ENCODE measurements around the gene RPL13. TPM values are rescaled to one million over a fixed set of nuclear protein-coding genes. Genes with fewer than 3 reads are reported as not detected.

The RPL13 gene
- 1,000 to 10,000 TPM; 4,239 to 4,547 TPM for total RNA-seq

DNA sequence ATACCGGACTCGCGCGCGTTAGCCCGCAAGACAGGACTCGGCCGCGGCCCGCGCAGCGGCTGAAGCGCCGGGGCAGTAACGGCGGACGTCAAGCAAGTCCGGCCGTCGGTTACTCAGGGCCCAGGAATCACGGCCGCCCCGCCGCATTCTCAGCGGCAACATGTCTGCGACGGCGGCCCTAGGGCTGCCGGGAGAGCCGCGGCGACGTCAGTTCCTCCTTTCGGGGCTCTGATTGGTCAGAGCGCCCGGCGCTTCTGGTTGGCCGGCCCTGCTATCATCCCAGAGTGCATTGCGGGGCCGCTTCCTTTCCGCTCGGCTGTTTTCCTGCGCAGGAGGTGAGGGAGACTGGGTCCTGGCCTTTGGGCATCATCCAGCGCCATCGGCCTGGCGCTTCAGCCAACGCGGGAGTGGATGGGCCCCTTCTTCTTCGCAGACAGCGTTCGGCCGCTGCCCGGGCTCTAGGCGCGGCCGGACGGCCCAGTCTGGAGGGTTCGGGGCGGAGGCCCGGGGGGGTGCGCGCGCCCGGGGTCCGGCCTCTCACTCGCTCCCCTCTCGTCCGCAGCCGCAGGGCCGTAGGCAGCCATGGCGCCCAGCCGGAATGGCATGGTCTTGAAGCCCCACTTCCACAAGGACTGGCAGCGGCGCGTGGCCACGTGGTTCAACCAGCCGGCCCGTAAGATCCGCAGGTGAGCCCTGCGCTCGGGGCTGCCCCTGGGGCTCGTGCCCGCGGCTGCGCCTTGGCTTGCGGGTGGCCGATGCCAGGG, at the start of gene RPL13:
RPL13 (plus strand) TSS at position 305 of the 764 bp plus-strand sequence; CDS start at position 583, 278 bp downstream.
- H3K36me3 ChIP-seq, result peaks cover 56% of the 10 kb centered on the region
- H3K4me3 ChIP-seq, result peak within 1 kb of the TSS; percentile 88 to 89
- H3K27me3 ChIP-seq, result no peaks in the 10 kb centered on the region
- H3K9me3 ChIP-seq, result no peaks in the 10 kb centered on the region
- DNase-seq (ENCODE audit: low spot score), result peak; percentile 96
- H3K27ac ChIP-seq, result peak within 1 kb of the TSS; percentile 92 to 99
- peaks cover 0 to 45% of the 10 kb centered on the region in 2 donors for H3K4me1 ChIP-seq
- TF ChIP-seq, protein P1, sequence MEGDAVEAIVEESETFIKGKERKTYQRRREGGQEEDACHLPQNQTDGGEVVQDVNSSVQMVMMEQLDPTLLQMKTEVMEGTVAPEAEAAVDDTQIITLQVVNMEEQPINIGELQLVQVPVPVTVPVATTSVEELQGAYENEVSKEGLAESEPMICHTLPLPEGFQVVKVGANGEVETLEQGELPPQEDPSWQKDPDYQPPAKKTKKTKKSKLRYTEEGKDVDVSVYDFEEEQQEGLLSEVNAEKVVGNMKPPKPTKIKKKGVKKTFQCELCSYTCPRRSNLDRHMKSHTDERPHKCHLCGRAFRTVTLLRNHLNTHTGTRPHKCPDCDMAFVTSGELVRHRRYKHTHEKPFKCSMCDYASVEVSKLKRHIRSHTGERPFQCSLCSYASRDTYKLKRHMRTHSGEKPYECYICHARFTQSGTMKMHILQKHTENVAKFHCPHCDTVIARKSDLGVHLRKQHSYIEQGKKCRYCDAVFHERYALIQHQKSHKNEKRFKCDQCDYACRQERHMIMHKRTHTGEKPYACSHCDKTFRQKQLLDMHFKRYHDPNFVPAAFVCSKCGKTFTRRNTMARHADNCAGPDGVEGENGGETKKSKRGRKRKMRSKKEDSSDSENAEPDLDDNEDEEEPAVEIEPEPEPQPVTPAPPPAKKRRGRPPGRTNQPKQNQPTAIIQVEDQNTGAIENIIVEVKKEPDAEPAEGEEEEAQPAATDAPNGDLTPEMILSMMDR (IDR thresholded peaks at IDR 0.05), result peak in 1 of 2 donors; percentile 29

GRCh38 chr16:89511374-89511773, 49.1 kb upstream of the RPL13 start:
- Histone ChIP-seq H3K4me1 (peaks cover 0 to 21% of the 10 kb centered on the region in 2 donors), H3K4me3 (no peak overlapping the region), H3K9me3 (no peaks in the 10 kb centered on the region), H3K36me3 (peaks cover 44% of the 10 kb centered on the region), H3K27me3 (no peaks in the 10 kb centered on the region), H3K27ac (no peak overlapping the region)
- DNase-seq (ENCODE audit: low spot score), result no peak
- TF ChIP-seq, protein P1 (IDR thresholded peaks at IDR 0.05), result no peak

DNA sequence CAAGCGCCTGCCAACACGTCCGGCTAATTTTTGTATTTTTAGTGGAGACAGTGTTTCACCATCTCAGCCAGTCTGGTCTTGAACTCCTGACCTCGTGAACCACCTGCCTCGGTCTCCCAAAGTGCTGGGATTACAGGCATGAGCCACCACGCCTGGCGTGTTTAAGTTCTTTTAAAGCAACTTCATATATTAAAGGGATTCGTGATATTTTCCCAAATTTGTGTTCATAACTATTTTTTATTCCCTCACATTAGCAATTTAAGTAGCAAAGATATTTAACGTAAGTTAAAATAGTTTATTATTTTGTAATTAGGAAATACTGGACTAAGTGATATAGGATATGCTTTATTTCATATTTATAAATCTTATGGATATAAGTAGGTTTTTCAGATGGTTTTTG, 48.0 kb upstream of the RPL13 start:
- Histone ChIP-seq H3K9me3 (no peaks in the 10 kb centered on the region), H3K4me1 (peaks cover 0 to 11% of the 10 kb centered on the region in 2 donors), H3K4me3 (no peak overlapping the region), H3K27me3 (no peaks in the 10 kb centered on the region), H3K36me3 (peaks cover 52% of the 10 kb centered on the region), H3K27ac (no peak overlapping the region)
- TF ChIP-seq, protein P1 (IDR thresholded peaks at IDR 0.05), result no peak
- DNase-seq (ENCODE audit: low spot score), result no peak

DNA sequence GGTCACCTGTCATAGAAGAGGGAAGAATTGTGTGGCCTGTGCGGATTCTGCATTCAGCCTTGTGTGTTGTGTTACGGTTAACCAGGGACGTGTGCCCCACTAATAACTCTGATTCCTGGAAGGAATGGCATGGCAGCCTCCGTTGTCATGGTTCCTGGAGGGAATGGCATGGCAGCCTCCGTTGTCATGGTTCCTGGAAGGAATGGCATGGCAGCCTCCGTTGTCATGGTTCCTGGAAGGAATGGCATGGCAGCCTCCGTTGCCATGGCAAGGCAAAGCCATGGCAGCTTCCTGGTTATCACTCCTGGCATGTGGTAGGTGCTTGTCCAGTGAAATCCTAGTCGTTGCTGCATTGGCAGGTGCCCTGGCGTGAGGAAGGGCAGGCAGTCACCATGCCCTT, 43.4 kb upstream of the RPL13 start:
- Histone ChIP-seq H3K27ac (no peak overlapping the region), H3K4me3 (no peak overlapping the region), H3K36me3 (peaks cover 64% of the 10 kb centered on the region), H3K27me3 (no peaks in the 10 kb centered on the region), H3K9me3 (no peaks in the 10 kb centered on the region), H3K4me1 (no peaks in the 10 kb centered on the region)
- DNase-seq (ENCODE audit: low spot score), result no peak
- TF ChIP-seq, protein P1 (IDR thresholded peaks at IDR 0.05), result no peak

GRCh38 chr16:89519881-89520280, 40.6 kb upstream of the RPL13 start:
- peaks cover 0 to 6% of the 10 kb centered on the region in 2 donors for H3K4me1 ChIP-seq
- TF ChIP-seq, protein P1 (IDR thresholded peaks at IDR 0.05), result no peak

More at GRCh38 chr16:89519881-89520280, 40.6 kb upstream of the RPL13 start:
- no peak overlapping the region for H3K4me3 ChIP-seq
- H3K27me3 ChIP-seq, result no peaks in the 10 kb centered on the region
- no peaks in the 10 kb centered on the region for H3K9me3 ChIP-seq
- H3K27ac ChIP-seq, result no peak overlapping the region
- DNase-seq (ENCODE audit: low spot score), result no peak
- peaks cover 73% of the 10 kb centered on the region for H3K36me3 ChIP-seq

Measured in right atrium auricular region (tissue), 2 donors.